M059J (cell line): ENCODE measurements around the gene APMAP. TPM values are rescaled to one million over a fixed set of nuclear protein-coding genes. Genes with fewer than 3 reads are reported as not detected.

Experiments used
- DNase-seq: peaks from one replicate; pipeline ENCODE4 v3.0.0-alpha.2; 2012; ENCODE audit warnings: low read depth
- total RNA-seq: library from RNA; depleted of rRNA; stranded (reverse); fragments of >200 nt; shearing (Covaris generic); gene quantifications from 2 replicates; pipeline ENCODE4 v1.2.3, GENCODE V29; 2014

APMAP gene
- total RNA-seq, 1 experiment from 2014 or later = 214 TPM

GRCh38 chr20:24966317-24967012 is 26.1 kb downstream of the APMAP start:
- no peak for DNase-seq

GRCh38 chr20:24965065-24965919 is 27.3 kb downstream of the APMAP start:
- no peak for DNase-seq

- no peak for DNase-seq
Observed at GRCh38 chr20:24964506-24964840, 28.1 kb downstream of the APMAP start.

GRCh38 chr20:24963672-24964505 is 28.7 kb downstream of the APMAP start:
- DNase-seq = no peak

- no peak for DNase-seq
Observed at GRCh38 chr20:24962510-24962909, 30.0 kb downstream of the APMAP start.

GRCh38 chr20:24962182-24962492 is 30.4 kb downstream of the APMAP start:
- no peak for DNase-seq

- no peak for DNase-seq
Observed at GRCh38 chr20:24961384-24962181, 31.0 kb downstream of the APMAP start.

GRCh38 chr20:24960861-24961260 is 31.7 kb downstream of the APMAP start:
- no peak for DNase-seq

GRCh38 chr20:24960302-24960801 is 32.2 kb downstream of the APMAP start:
- no peak for DNase-seq

- no peak for DNase-seq
Observed at GRCh38 chr20:24959591-24960301, 32.8 kb downstream of the APMAP start.

- DNase-seq = no peak
Observed at GRCh38 chr20:24958506-24959385, 33.8 kb downstream of the APMAP start.

- no peak for DNase-seq
Observed at GRCh38 chr20:24957326-24958016, 35.1 kb downstream of the APMAP start.

- no peak for DNase-seq
Observed at GRCh38 chr20:24956001-24956841, 36.3 kb downstream of the APMAP start.

GRCh38 chr20:24955045-24955444 is 37.5 kb downstream of the APMAP start:
- no peak for DNase-seq

GRCh38 chr20:24954566-24954965 is 38.0 kb downstream of the APMAP start:
- no peak for DNase-seq

GRCh38 chr20:24954151-24954550 is 38.4 kb downstream of the APMAP start:
- no peak for DNase-seq

GRCh38 chr20:24953621-24954133 is 38.9 kb downstream of the APMAP start:
- no peak for DNase-seq

GRCh38 chr20:24953209-24953575 is 39.4 kb downstream of the APMAP start:
- DNase-seq = no peak
